Activated CD8-positive, alpha-beta memory T cell treated with anti-CD3 and anti-CD28 coated beads for 1 hour (primary cell): Measurements from ENCODE around the gene GNB2.
"Not testable (repeated sequence)": the region's sequence is repeated elsewhere in the genome, so short reads cannot be mapped to it uniquely, and the experiment has no call there.

Experiments used
- DNase-seq, 2 donors: peaks; one replicate each; pipeline ENCODE4 v3.0.0-alpha.2; 2020; ENCODE audit warnings: low read depth in 1 of 2; ENCODE audit errors: extremely low read depth in 1 of 2

GNB2 gene

DNA sequence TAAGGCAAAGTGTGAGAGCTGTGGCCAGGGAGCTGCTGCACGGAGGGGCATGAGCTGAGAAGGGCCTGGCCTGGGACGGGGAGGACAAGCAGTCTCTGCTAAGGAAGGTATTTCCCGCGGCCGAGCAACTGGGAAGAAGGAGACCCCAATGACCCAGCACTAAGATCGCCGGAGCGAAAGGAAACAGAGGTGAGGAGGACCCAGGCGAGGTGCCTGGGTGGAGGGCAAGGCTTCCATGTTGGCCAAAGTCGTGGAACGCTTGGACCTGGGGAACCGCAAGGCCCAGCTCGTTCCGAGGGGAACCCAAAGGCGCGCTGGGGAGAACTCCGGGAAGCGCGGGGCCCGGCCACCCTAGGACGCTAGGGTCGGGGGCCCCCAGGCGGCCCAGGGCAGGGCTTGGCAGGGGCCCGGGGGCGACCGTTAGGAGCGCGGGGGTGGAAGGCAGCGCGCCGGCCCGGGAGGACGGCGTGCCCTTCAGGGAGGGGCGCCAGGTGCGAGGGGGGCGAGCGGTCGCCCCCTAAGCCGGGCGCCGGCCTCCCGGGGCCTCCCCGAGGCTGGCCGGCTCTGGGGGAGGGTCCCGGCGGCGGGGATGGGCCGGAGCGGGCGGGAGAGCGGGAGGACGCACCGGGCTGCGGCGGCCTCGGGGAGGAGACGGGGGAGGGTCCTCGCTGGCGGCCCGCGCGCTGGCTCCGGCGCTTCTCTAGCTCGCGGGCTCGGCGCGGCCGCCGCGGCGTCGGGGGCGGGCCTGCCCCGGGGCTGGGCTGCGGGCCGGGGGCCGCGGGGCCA lies 20.0 kb downstream of the GNB2 start:
- no peak for DNase-seq

DNA sequence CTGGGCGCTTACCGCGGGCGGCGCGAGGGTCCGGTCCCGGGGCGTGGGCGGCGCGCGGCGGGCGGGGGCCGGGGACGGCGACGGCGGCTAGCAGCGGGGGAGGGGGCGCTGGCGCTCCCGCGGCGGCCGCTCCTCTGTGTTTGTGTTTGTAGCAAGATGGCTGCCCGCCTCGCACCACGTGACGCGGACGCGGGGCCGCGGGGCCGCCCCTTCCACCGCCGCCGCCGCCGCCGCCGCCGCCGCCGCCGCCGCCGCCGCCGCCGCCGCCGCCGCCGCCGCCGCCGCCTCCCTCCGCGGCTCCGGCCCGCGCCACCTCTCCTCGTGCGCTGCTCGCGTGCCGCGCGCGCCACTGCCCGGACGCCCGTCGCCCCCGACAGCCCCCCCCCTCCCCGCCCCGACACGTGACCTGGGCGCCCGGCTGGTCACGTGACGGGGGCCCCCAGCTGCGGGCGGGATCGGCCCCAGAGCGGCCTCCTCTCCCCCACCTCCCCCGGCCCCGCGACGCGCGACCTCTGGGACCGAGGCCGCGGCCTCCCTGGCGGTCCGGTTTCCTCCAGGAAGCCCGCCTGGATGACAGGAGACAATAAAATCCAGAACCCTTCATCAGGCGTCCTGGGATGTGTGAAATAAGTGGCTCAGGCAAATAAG lies 20.7 kb downstream of the GNB2 start, which contains the start of gene GIGYF1:
TSS of gene GIGYF1 (minus strand) at position 153 of the 648 bp plus-strand sequence. CDS start 6,012 bp downstream, outside the sequence.
- DNase-seq = peak in 1 of 2 donors; percentile 60

DNA sequence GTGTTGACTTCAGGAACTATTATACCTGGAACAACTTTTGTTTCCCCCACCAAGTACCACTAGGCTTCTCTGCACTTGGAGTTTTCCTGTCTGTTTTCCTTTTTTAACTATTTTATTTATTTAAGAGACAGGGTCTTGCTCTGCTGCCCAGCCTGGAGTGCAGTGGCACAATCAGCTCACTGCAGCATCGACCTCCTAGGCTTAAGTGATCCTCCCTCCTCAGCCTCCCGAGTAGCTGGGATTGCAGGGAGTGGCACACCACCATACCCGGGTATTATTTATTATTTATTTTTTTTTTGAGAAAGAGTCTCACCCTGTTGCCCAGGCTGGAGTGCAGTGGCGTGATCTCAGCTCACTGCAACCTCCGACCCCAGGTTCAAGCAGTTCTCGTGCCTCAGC lies 22.6 kb downstream of the GNB2 start:
- no peak for DNase-seq

DNA sequence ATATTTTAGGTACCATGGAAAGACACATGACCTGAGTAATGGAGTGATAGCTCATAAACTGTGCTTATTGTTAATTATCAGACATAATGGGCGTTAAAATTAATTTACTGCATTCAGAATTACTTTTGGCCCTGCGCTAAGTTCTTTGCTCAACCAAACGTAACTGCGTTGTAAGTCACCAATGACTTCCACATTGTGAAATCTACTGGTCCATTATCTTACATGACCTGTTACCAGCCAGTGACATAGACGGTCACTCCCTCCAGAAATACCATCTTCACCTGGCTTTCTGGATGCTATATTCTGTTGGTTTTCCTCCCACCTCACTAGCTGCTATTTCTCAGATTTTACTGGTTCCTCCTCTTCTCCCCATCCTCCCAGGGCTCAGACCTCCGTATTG lies 25.5 kb downstream of the GNB2 start:
- DNase-seq = no peak

DNA sequence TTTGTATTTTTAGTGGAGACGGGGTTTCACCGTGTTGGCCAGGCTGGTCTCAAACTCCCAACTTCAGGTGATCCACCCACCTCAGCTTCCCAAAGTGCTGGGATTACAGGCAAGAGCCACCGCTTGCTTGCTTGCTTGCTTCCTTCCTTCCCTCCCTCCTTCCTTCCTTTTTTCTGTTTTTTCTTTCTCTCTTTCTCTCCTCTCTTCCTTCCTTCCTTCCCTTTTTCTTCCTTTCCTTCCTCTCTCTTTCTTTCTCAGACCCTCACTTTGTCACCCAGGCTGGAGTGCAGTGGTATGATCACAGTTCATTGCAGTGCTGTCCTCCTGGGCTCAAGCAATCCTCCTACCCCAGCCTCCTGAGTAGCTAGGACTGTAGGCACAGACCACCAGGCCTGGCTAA lies 27.5 kb downstream of the GNB2 start:
- DNase-seq = not testable (repeated sequence)

DNA sequence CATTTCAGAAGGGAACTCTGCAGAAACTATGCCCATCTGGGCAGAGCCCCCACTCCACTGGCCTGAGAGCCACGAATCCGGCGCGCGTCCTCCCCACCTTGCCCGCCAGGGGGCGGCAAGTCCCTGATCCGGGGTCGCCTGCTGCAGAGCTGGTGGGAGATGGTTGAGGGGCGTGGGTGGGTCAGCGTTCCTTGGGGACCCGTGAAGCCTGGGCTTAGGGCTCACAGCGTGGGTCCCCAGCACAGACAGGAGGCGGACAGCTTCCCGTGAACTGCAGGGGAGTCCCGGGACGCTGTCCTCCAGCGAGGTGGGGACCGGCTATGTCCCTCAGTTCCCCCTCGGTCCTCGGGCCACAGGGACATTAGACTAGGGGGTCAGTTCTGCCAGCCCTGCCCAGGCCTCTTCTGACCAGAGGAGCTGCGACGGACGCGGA lies 31.8 kb downstream of the GNB2 start:
- peak; percentile 20 to 69 for DNase-seq

DNA sequence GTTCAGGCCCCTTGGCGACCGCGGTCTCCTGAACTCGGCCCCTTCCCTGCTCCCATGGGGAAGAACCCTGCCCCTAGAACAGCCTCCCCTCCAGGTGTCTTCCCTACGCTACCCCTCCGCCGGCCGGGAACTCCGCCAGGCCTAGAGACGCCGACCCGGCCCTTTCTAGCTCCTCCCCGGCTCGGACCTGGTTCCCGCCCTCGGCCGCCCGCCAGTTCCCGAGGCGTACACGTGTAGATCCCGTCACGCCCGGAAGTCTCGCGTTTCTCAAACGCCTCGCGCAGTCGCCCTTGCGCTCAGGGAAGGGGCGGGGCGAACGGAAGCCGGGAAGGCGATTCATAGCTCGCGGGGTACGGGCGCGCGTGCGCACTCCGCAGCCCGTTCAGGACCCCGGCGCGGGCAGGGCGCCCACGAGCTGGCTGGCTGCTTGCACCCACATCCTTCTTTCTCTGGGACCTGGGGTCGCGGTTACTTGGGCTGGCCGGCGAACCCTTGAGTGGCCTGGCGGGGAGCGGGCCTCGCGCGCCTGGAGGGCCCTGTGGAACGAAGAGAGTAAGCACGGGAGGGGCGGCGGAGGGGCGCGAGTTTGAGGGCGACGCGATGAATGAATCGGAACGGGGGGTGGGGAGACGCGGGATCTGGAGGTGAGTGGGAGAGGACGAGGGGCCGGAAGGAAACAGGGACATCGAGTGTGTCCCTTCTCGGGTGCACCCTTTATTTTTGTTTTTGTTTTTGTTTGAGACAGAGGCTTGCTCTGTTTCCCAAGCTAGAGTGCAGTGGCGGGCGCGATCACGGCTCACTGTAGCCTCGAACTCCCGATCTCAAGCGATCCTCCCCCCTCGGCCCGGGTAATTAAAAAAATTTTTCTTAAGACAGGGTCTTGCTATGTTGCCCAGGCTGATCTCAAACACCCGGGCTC lies 32.5 kb downstream of the GNB2 start, which contains the start of gene POP7:
TSS of gene POP7 (plus strand) at position 369 of the 919 bp plus-strand sequence. CDS start 710 bp downstream, outside the sequence.
- DNase-seq = peak; percentile 94 to 99

DNA sequence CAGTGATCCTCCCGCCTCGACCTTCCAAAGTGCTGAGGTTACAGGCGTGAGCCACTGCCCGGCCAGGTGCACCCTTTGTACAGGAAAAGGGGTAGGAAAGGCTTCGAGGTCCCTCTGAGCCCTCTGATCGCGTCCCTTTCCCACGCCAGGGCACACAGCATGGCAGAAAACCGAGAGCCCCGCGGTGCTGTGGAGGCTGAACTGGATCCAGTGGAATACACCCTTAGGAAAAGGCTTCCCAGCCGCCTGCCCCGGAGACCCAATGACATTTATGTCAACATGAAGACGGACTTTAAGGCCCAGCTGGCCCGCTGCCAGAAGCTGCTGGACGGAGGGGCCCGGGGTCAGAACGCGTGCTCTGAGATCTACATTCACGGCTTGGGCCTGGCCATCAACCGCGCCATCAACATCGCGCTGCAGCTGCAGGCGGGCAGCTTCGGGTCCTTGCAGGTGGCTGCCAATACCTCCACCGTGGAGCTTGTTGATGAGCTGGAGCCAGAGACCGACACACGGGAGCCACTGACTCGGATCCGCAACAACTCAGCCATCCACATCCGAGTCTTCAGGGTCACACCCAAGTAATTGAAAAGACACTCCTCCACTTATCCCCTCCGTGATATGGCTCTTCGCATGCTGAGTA lies 33.3 kb downstream of the GNB2 start:
- DNase-seq = no peak

DNA sequence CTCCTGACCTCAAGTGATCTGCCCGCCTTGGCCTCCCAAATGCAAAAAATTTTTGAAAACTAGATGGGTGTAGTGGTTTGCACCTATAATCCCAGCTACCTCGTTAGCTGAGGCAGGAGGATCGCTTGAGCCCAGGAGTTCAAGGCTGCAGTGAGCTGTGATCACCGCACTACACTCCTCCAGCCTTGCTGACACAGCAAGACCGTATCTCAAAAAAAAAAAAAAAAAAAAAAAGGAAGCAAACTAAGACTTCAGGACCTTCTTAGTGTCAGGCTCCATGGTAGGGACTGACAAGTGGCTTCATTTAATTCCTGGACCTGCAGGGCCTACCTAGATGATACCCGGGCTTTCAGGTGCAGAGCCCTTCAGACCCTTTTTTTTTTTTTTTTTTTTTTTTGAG lies 34.9 kb downstream of the GNB2 start:
- no peak for DNase-seq

DNA sequence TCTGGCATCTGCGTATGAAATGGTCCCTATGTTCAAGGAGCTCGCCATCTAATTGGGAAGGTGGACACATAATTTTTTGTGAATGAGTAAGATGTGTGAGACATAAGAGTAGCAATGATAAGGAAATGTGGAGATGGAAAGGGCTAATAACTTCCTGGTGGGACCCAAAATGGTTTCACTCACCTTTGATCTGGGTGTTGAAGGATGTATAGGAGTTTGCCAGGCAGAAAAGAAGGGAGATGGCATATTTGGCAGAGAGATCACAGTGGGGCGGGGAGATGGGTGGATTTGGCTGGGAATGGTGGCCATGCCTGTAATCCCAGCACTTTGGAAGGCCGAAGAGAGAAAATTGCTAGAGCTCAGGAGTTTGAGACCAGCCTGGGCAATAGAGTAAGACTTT lies 36.9 kb downstream of the GNB2 start:
- DNase-seq = no peak

DNA sequence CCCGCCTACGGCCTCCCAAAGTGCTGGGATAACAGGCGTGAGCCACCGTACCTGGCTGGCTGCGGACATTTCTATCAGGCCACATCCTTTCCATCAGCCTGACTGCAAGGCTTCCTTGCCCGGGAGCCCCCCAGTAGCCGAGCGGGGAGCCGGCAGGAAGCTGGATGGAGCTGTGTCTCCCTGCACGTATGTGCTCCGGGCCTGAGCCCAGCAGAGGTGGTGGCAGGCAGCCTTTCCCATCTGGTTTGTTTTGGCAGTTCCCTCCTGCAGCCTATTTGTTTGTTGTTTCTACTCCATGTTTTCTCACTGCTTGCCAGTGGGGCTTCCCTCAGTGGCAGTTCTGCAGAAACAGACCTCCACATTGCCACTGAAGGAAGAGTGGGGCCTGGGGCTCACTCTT lies 37.8 kb downstream of the GNB2 start:
- no peak for DNase-seq

DNA sequence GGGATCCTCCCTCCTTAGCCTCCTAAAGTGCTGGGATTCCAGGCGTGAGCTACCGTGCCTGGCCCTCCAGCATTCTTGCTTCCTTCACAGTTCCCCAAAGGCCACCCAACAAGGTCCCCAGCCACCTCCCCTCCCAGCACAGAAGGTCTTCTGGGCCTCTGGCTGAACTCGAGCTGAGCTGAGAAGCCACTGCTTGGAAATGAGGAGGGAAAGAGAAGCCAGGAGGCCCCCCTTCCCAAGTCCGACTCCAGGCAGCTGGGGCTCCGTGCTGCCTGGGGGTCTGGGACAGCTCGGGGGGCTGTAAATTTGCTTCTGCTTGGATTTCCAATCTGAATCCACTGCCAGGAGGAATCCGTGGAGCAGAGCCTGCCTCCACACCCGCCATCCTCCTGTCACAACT lies 41.2 kb downstream of the GNB2 start:
- no peak for DNase-seq

DNA sequence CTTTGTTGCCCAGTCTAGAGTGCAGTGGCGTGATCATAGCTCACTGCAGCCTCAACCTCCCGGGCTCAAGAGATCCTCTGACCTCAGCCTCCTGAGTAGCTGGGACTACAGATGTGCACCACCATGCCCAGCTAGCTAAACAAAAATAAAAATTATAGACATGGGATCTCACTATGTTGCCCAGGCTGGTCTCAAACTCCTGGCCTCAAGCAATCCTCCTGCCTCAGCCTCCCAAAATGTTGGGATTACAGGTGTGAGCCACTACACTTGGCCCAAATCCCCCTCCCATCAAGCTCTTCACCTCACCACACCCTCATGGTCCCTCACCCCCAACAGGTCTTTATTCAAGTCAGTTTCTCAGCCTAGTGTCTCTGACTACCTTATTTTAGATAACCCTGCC lies 43.5 kb downstream of the GNB2 start:
- DNase-seq = not testable (repeated sequence)

DNA sequence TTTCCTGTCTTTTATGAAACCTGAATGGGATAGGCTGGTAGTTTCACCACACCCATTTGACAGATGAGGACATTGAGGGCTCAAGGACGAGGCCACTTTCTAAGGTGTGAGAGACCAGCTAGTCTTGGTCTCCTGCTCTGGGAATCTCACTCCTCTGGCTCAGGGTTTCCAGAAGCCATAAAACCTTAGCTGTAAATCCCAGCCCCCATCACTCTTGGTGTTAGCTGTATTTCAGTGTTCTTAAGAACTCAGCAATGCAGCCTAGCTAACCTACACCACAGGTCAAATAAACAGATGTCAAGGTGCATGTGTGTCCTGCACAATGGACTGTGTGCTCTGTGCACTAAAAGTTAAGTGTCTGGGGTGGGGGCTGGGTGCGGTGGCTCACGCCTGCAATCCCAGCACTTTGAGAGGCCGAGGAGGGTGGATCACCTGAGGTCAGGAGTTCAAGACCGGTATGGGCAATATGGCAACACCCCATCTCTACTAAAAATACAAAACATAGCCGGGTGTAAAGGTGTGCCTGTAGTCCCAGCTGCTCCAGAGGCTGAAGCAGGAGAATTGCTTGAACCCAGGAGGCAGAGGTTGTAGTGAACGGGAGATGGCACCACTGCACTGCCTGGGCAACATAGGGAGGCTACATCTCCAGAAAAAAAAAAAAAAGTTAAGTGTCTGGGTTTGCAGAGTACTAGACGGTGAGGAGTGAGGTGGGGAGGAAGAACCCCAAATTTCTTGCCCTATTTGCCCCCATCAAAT lies 46.2 kb downstream of the GNB2 start:
- DNase-seq = no peak

DNA sequence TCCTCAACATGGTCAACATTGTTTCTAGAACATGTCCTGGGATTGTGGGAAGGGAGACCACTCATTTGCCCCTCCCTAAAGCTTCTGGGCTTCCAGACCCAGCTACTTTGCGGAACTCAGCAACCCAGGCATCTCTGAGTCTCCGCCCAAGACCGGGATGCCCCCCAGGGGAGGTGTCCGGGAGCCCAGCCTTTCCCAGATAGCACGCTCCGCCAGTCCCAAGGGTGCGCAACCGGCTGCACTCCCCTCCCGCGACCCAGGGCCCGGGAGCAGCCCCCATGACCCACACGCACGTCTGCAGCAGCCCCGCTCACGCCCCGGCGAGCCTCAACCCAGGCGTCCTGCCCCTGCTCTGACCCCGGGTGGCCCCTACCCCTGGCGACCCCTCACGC lies 46.7 kb downstream of the GNB2 start, which contains the start of gene EPO:
TSS of gene EPO (plus strand) at position 190 of the 392 bp plus-strand sequence. CDS start 513 bp downstream, outside the sequence.
- DNase-seq = no peak

DNA sequence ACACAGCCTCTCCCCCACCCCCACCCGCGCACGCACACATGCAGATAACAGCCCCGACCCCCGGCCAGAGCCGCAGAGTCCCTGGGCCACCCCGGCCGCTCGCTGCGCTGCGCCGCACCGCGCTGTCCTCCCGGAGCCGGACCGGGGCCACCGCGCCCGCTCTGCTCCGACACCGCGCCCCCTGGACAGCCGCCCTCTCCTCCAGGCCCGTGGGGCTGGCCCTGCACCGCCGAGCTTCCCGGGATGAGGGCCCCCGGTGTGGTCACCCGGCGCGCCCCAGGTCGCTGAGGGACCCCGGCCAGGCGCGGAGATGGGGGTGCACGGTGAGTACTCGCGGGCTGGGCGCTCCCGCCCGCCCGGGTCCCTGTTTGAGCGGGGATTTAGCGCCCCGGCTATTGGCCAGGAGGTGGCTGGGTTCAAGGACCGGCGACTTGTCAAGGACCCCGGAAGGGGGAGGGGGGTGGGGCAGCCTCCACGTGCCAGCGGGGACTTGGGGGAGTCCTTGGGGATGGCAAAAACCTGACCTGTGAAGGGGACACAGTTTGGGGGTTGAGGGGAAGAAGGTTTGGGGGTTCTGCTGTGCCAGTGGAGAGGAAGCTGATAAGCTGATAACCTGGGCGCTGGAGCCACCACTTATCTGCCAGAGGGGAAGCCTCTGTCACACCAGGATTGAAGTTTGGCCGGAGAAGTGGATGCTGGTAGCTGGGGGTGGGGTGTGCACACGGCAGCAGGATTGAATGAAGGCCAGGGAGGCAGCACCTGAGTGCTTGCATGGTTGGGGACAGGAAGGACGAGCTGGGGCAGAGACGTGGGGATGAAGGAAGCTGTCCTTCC lies 47.3 kb downstream of the GNB2 start:
- DNase-seq = no peak

DNA sequence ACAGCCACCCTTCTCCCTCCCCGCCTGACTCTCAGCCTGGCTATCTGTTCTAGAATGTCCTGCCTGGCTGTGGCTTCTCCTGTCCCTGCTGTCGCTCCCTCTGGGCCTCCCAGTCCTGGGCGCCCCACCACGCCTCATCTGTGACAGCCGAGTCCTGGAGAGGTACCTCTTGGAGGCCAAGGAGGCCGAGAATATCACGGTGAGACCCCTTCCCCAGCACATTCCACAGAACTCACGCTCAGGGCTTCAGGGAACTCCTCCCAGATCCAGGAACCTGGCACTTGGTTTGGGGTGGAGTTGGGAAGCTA lies 47.9 kb downstream of the GNB2 start:
- no peak for DNase-seq

DNA sequence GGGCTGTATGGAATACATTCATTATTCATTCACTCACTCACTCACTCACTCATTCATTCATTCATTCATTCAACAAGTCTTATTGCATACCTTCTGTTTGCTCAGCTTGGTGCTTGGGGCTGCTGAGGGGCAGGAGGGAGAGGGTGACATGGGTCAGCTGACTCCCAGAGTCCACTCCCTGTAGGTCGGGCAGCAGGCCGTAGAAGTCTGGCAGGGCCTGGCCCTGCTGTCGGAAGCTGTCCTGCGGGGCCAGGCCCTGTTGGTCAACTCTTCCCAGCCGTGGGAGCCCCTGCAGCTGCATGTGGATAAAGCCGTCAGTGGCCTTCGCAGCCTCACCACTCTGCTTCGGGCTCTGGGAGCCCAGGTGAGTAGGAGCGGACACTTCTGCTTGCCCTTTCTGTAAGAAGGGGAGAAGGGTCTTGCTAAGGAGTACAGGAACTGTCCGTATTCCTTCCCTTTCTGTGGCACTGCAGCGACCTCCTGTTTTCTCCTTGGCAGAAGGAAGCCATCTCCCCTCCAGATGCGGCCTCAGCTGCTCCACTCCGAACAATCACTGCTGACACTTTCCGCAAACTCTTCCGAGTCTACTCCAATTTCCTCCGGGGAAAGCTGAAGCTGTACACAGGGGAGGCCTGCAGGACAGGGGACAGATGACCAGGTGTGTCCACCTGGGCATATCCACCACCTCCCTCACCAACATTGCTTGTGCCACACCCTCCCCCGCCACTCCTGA lies 49.1 kb downstream of the GNB2 start:
- no peak for DNase-seq
